ENCODE results near the gene TMEM203.

- TF ChIP-seq E2F1 (CRISPR knock-in tag; IDR thresholded peaks at IDR 0.05) (no peak), KAT7 (CRISPR knock-in tag; IDR thresholded peaks at IDR 0.05; ENCODE audit: borderline replicate concordance) (no peak), NR3C1 (CRISPR knock-in tag; conservative IDR thresholded peaks at IDR 0.05; ENCODE audit: low read depth) (no peak), ZBTB21 (CRISPR knock-in tag; IDR thresholded peaks at IDR 0.05; ENCODE audit: borderline replicate concordance) (no peak), ATF3 (CRISPR knock-in tag; conservative IDR thresholded peaks at IDR 0.05) (no peak), MAX (CRISPR knock-in tag; IDR thresholded peaks at IDR 0.05) (no peak), TEAD1 (CRISPR knock-in tag; IDR thresholded peaks at IDR 0.05) (no peak)
- TF ChIP-seq, protein P1, sequence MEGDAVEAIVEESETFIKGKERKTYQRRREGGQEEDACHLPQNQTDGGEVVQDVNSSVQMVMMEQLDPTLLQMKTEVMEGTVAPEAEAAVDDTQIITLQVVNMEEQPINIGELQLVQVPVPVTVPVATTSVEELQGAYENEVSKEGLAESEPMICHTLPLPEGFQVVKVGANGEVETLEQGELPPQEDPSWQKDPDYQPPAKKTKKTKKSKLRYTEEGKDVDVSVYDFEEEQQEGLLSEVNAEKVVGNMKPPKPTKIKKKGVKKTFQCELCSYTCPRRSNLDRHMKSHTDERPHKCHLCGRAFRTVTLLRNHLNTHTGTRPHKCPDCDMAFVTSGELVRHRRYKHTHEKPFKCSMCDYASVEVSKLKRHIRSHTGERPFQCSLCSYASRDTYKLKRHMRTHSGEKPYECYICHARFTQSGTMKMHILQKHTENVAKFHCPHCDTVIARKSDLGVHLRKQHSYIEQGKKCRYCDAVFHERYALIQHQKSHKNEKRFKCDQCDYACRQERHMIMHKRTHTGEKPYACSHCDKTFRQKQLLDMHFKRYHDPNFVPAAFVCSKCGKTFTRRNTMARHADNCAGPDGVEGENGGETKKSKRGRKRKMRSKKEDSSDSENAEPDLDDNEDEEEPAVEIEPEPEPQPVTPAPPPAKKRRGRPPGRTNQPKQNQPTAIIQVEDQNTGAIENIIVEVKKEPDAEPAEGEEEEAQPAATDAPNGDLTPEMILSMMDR (IDR thresholded peaks at IDR 0.05) = no peak
Measured at GRCh38 chr9:137182836-137183235, 22.6 kb downstream of the TMEM203 start.

Measured in WTC11 (cell line).